Stimulated activated CD8-positive, alpha-beta memory T cell treated with anti-CD3 and anti-CD28 coated beads, Interleukin-4, amount 100 ng/mL, for 48 hours (primary cell): ENCODE measurements around the gene GRHPR.
"Not testable (repeated sequence)": the region's sequence is repeated elsewhere in the genome, so short reads cannot be mapped to it uniquely, and the experiment has no call there.

Experiments used
- DNase-seq: peaks from one replicate; pipeline ENCODE4 v3.0.0-alpha.2; 2020

Gene GRHPR

DNA sequence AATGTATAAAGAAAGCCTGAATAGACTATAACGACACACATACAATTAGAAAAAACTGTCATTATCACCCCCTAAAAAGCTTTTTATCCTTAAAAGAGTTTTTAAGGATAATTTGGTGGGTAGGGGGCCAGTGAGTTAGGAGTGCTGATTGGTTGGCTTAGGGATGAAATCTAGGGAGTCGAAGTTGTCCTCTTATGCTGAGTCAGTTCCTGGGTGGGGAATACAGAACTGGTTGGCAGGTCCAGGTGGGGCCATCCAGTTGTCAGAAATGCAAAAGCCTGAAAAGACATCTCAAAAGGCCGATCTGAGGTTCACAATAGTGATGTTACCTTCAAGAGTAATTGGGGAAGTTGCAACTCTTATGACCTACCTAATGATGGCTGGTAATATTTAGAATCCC, 29.1 kb downstream of the GRHPR start:
- DNase-seq = no peak

- DNase-seq = no peak
These were observed 30.1 kb downstream of the GRHPR start for GRCh38 chr9:37452611-37453010.

GRCh38 chr9:37453827-37454226, 31.3 kb downstream of the GRHPR start:
- no peak for DNase-seq

DNA sequence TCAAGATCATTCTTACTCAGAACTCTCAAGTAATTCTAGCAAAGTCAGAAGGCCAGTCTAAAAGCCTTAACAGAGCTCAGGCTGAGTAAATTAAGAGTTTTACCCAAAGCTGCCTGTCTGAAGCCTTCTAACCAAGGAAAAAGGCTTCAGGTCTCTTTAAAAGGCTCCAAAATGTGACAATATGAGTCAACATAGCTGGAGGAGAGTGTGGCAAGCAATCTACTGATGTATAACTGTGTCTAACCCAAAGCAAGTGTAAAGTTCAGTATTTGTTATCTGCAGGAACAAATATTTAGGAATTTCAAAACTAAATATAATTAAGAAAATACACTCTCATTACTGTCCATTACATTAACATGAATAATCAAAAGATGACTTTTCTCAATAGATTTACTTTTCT, 31.7 kb downstream of the GRHPR start:
- no peak for DNase-seq

- no peak for DNase-seq
These were observed 33.6 kb downstream of the GRHPR start for GRCh38 chr9:37455884-37456647.

DNA sequence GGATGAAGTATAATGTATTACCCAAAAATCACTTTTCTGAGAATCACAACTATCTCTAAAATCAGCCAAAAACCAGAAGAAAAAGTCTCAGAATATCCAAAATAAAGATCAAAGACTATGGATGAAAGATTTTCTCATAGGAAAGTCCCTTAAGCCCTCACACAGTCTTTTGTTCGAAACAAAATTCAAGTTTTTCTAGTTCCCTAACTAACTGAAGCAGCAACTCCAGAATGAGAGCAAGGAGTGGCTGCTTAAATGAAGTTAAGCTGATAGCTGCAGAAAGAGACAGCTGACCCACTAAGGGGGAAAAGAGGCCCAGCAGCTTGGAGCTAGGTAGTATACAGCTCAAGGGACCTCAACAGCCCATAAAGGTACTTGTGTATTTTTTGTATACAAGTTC, 34.3 kb downstream of the GRHPR start:
- no peak for DNase-seq

- no peak for DNase-seq
These were observed 41.5 kb downstream of the GRHPR start for GRCh38 chr9:37464006-37464405.

DNA sequence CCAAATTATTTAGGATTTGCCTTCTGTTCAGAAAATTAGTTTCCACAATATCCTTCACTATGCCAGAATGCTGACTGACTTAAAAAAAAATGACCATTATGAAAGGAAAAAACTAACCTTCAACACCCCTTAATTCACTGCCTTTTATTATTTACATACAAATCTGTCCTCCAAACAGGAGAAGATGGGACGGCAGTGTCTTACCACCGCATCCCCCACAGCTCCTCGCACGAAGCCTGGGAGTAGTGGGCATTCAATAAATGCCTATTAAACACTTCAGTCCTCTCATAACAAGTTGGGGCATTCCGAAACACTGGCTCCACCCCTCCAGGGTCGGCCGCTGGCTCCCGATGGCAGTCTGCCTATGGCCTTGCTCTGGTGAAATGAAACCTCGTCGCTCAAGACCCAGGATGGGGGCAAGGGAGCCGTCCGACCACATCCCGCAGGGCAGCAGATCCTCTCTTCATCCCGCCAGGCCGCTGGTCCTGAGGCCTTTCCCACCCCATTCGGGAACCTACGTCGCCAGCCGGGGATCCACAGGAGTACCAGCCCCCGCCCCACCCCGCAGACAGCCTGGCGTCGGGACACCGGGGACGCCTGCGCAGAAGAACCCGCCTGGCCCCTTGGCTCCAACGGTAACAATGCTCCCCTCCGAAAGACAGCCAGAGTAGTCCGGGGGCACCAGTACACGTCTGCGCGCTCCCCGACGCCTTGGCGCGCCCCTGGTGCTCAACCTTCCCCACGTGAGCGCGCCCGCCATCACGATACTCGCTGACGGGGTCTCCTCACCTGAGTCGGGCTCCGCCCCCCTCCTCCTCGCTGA, 42.1 kb downstream of the GRHPR start:
- no peak for DNase-seq

DNA sequence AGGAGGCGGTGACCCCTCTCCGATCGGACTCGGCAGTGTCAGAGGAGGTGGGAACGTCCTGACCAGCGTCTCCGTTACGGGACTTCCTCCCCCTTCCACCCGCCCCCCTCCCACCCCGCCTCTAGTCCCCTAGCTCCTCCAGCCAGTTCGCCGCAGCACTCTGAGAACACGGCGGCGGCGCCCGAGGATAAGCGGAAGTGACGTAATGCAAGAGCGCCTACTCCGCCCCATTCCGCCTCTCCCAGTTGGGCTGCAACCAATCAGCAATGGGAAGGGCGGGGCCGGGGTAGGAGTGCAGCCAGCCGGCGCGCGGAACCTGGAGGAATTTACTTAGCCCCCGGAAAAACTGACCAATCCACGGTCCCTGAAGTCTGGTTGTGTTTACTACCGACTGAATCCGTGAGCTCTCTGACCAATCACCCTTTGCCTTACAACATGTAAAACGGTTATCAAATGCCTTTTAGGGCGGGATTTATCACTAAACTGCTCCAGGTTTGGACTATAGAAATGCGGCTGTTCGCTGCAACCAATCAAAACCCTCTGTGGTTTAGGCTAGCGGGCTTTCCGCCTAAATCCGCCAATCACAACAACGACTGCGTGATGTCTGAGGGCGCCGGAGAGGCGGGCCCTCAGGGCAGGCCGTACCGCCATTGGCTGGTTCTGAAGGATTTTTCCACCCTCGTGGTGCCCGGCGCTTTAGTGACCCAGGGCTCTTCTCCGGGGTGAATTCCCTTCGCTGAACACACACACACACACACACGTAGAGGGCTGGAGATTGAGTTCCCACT, 42.9 kb downstream of the GRHPR start, which contains the start of gene ZBTB5:
Gene ZBTB5 (minus strand): TSS at position 202 of the 788 bp plus-strand sequence. CDS start 22,899 bp downstream, outside the sequence.
- DNase-seq = peak; percentile 98

DNA sequence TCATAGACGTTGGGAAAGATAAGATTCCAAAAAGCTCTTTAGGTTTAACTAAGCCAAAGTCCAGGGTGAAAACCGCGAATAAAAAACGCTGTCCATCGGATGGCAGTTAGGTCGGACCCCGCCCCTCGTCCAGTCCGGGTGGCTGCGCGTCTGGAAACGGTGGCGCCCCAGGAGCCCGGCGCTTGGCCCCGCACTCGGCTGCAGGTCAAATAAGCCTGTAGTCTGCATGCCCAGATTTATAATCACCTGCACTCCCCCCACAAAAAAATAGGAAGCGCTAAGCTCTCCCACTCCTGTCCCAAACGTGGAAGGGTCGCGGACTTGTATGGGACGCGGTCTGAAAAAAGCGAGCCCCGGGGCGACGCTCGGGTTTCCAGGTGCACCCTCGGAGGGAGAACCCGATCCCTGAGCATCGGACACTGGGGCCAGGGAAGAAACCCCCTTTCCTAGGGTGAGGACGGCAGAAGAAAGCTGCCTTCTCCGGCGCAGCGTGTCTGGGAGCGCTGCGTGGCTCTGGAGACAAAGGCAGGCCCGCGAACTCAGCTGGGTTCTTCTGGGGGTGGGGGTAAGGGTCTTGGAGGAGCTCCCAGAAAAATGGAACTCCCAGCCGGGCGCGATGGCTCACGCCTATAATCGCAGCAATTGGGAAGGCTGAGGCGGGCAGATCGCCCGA, 43.7 kb downstream of the GRHPR start:
- DNase-seq = peak; percentile 57

- not testable (repeated sequence) for DNase-seq
These were observed 45.0 kb downstream of the GRHPR start for GRCh38 chr9:37467530-37467929.

- DNase-seq = no peak
These were observed 46.1 kb downstream of the GRHPR start for GRCh38 chr9:37468620-37469019.

DNA sequence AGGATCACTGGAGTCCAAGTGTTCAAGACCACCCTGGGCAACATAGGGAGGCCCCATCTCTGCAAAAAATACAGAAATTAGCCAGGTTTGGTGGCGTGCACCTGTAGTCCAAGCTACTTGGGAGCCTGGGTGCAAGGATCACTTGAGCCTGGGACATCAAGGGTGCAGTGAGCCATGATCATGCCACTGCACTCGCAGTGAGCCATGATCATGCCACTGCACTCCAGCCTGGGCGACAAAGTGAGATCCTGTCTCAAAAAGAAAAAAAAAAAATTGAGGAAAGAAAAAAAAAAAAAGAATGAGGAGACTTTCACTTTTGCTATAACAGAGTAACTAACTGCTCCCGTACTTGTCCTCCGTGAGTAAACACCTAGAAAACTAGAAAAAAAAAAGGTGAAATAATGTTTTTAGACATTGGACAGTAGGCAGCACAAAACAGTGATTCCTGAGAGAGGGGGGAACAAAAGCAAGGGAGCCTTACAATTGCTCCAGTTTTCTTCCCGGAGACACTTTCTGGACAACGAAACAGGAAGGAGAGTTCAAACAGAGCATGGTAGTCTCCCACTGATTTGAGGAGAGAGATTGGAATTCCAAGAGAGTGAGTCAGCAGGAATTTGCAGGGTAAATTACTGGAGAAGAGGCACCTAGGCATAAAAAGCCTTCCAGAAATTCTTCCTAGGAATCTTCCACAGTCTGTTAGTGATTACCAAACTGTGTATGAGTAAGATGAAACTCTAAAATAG, 49.6 kb downstream of the GRHPR start:
- DNase-seq = no peak

- DNase-seq = not testable (repeated sequence)
These were observed 51.5 kb downstream of the GRHPR start for GRCh38 chr9:37473982-37474381.

GRCh38 chr9:37474438-37474837, 51.9 kb downstream of the GRHPR start:
- DNase-seq = no peak

DNA sequence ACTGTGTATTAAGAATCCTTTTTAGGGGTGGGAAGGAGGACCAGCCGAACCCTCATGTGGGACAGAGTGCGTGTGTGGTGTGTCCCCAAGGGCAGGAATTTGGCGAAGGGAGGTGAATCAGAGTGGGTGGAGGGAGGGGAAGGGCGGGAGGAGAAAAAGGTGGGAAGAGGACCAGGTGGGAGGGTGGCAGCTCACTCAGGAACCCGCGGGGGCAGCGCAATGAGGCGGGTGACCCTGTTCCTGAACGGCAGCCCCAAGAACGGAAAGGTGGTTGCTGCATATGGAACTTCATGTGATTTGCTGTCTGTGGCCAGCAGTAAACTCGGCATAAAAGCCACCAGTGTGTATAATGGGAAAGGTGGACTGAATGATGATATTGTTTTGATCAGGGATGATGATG, 54.4 kb downstream of the GRHPR start:
- no peak for DNase-seq

GRCh38 chr9:37477443-37477842, 54.9 kb downstream of the GRHPR start:
- not testable (repeated sequence) for DNase-seq

GRCh38 chr9:37477987-37478619, 55.6 kb downstream of the GRHPR start:
- not testable (repeated sequence) for DNase-seq

- no peak for DNase-seq
These were observed 58.3 kb downstream of the GRHPR start for GRCh38 chr9:37480759-37481158.

DNA sequence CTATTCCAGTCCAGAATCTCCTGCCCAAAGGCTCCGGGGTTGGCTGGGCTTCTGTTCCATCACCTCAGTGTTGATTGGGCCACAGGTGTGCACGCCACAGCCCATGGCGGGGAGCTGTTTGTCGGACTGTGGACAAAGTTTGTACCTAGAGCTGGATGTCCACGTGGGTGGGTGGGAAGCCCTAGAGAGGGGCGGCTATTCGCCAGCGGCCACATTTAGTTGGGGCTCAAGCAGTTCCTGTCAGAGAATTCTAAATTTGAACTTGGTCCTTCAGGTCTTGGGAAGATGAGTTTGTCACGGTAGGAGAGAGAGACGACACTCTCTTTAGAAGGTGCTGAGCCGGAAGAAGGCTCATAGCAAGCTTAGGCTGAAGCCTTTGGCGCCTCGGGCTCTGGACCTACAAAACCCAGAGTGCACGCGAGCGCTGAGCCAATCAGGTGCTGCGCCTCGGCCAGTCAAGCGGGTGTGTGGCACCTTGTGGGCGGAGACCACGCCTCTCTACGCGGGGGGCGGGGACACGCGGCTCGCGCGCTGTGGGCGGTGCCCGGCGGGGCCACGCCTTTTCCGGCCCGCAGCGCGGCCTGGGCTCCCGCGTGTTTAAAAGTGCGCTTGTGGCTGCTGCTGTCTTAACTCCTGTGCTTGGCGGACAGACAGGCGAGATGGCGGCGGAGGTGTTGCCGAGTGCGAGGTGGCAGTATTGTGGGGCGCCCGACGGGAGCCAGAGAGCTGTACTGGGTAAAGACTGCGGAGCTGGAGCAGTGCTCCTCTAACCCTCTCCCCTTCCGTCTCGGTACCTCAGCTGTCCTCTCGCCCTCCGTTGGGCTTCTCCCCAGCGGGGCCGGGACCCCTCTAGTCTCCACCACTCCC, 63.1 kb downstream of the GRHPR start, which contains the start of gene POLR1E:
Gene POLR1E (plus strand): TSS at position 560 of the 867 bp plus-strand sequence. CDS start 100 bp downstream, at position 660.
- peak; percentile 98 for DNase-seq
